Uterus (tissue), 2 donors: ENCODE measurements around the gene AMBRA1.

ENCODE experiments used
- POLR2A ChIP-seq, 2 donors: fragments of 450-650 bp; IDR thresholded peaks; one replicate each; pipeline ENCODE4 v1.6.1; 2016; ENCODE audit warnings: antibody characterized with exemption in 2 of 2, mild to moderate bottlenecking in 1 of 2, moderate library complexity in 1 of 2
- TF ChIP-seq, protein P1 (sequence below), 4 experiments: fragments of 200-600 bp in 2 of 4; fragments of 450-650 bp in 2 of 4; sonication (generic) in 2 of 4; IDR thresholded peaks; one replicate each; pipeline ENCODE4 v1.5.1; 2016 to 2019; ENCODE audit warnings: antibody characterized with exemption in 4 of 4, mild to moderate bottlenecking in 2 of 4, moderate library complexity in 1 of 4

DNA sequence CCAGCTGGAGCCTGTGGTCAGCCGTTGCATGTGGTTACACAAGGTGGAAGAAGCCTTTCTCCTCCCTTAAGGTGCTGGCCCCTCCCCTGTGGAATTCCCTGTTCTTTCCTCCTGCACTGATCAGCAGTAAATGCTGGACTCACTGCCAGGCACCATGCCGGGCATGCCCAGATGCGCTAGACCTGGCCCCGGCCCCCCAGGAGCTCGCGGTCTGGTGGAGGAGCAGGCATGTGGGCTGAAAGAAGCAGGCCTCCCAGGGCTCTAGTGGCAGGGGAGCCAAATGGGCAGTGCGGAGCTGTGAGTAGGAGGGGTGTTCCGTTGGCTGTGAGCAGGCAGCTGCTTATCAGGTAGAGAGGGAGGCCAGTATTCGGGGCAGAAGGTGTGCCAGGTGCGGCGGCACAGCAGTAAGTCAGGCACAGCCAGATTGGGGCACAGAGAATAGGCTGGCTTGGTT is 236.3 kb downstream of the AMBRA1 start:
- TF ChIP-seq, protein P1, sequence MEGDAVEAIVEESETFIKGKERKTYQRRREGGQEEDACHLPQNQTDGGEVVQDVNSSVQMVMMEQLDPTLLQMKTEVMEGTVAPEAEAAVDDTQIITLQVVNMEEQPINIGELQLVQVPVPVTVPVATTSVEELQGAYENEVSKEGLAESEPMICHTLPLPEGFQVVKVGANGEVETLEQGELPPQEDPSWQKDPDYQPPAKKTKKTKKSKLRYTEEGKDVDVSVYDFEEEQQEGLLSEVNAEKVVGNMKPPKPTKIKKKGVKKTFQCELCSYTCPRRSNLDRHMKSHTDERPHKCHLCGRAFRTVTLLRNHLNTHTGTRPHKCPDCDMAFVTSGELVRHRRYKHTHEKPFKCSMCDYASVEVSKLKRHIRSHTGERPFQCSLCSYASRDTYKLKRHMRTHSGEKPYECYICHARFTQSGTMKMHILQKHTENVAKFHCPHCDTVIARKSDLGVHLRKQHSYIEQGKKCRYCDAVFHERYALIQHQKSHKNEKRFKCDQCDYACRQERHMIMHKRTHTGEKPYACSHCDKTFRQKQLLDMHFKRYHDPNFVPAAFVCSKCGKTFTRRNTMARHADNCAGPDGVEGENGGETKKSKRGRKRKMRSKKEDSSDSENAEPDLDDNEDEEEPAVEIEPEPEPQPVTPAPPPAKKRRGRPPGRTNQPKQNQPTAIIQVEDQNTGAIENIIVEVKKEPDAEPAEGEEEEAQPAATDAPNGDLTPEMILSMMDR (IDR thresholded peaks at IDR 0.05) = no peak
- TF ChIP-seq POLR2A (IDR thresholded peaks at IDR 0.05) = no peak
